ENCODE data around the gene TMCO6. TPM values are rescaled to one million over a fixed set of nuclear protein-coding genes. Genes with fewer than 3 reads are reported as not detected.
"Not testable (repeated sequence)": the region's sequence is repeated elsewhere in the genome, so short reads cannot be mapped to it uniquely, and the experiment has no call there.

Gene TMCO6
- polyA plus RNA-seq (2011; rRNA removed) (4.8 and 7.5 TPM in 2 replicates), polyA minus RNA-seq (2011; rRNA and poly(A)+ RNA removed) (3.2 and 7.0 TPM in 2 replicates)

DNA sequence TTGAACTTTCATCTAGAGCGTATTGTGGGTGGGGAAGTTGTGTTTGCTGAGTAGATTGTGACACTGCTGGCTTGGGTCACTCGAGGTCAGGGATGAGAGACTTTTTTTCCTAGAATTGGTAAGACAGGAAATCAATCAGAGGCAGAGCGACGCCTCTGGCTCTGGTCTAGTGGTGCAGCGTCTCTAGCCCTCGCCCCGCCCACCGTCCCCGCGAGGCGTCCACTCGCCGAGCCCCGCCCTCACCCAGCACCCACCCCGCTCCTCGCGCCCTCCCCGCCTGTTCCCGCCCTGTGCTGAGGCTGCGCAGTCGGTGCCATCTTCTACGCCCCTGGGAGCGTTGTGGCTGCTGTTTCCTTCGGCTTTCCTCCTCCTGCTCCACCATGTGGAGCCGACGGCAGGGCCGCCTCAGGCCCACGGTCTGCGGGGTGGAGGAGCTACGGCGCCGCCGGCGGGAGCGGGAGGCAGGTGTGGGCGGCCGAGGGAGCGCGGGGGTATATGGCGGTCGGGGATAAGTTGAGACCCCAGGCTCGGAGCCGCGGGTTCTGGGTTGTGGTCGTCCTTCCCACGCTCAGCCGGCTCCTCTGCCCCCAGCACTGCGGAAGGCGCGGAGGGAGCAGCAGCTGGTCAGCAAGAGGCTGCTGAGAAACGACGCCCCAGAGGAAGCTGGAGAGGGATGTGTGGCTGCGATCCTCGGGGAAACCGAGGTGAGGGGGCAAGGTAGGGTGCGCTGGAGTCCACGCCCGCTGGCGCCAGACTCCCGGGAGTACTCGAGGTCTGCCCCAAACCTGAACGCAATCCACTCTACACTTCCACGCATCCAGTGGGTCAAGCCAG, at the start of gene TMCO6:
Gene TMCO6, plus strand, starts transcription at position 304 of the 834 bp plus-strand sequence. Its CDS starts 77 bp downstream, at position 381.
- Histone ChIP-seq H3K4me3 (ENCODE audit: low read depth, low read length) (peak within 1 kb of the TSS; percentile 62), H3K27me3 (ENCODE audit: control insufficient read depth, insufficient read depth, low read length) (no peaks in the 10 kb centered on the region), H3K36me3 (ENCODE audit: control insufficient read depth, insufficient read depth, low read length) (peaks cover 6% of the 10 kb centered on the region)
- POLR2A ChIA-PET: no interaction called here
- CTCF ChIA-PET: interaction anchor here (0.6 to 1.5 kb wide), 12 partner anchors 9 to 276 kb away, joined by 3 to 8 read pairs (median 3); partner anchors contain the start of genes EIF4EBP3, IK and NDUFA2
- DNase-seq (ENCODE audit: low read depth): peak; percentile 61
- TF ChIP-seq CTCF (IDR thresholded peaks at IDR 0.05; ENCODE audit: insufficient read depth, low read depth, low read length): peak; percentile 68

GRCh38 chr5:140590861-140591260, 48.4 kb upstream of the TMCO6 start:
- Histone ChIP-seq H3K36me3 (ENCODE audit: control insufficient read depth, insufficient read depth, low read length) (no peaks in the 10 kb centered on the region), H3K27me3 (ENCODE audit: control insufficient read depth, insufficient read depth, low read length) (no peaks in the 10 kb centered on the region; the same call in 1 of the 2 replicates), H3K4me3 (ENCODE audit: low read depth, low read length) (no peak overlapping the region)
- POLR2A ChIA-PET: no interaction called here
- DNase-seq (ENCODE audit: low read depth): no peak
- TF ChIP-seq CTCF (IDR thresholded peaks at IDR 0.05; ENCODE audit: insufficient read depth, low read depth, low read length): no peak
- CTCF ChIA-PET: no interaction called here

DNA sequence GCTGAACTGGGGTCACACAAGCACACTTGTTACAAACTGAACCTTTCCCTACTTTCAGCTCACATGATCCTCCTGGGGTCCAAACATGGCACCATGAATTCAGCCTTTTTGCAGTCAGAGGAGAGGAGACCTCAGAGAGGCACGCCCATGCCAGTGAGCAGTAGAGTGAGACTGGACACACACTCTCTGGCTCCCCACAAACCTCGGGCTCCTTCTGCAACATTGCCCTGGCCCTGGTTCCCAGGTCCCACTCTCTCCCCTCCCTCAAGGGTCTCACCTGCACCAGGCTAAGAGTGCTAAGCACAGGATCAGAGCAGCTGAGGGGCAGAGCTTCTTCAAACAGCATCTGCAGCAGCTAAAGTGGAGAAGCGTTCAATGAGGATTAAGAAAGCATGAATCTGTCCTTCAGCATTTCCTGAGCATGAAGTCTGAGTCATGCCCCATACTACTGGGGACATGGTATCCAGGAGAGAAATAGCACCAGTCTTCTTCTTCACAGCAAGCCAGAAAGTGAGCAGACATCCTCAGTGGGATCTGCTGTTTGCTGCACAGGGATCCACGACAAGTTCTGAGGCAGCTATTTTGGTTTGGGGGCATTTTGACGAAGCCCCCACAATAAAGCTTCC, 47.4 kb upstream of the TMCO6 start:
- Histone ChIP-seq H3K36me3 (ENCODE audit: control insufficient read depth, insufficient read depth, low read length) (no peaks in the 10 kb centered on the region), H3K4me3 (ENCODE audit: low read depth, low read length) (no peak overlapping the region), H3K27me3 (ENCODE audit: control insufficient read depth, insufficient read depth, low read length) (peaks cover 1% of the 10 kb centered on the region; the same call in 1 of the 2 replicates)
- POLR2A ChIA-PET: no interaction called here
- no peak for DNase-seq (ENCODE audit: low read depth)
- no peak for TF ChIP-seq CTCF (IDR thresholded peaks at IDR 0.05; ENCODE audit: insufficient read depth, low read depth, low read length)
- CTCF ChIA-PET: interaction anchor here (1.0 kb wide), 1 partner anchor 32 kb away, joined by 3 read pairs; no protein-coding TSS in a partner anchor

DNA sequence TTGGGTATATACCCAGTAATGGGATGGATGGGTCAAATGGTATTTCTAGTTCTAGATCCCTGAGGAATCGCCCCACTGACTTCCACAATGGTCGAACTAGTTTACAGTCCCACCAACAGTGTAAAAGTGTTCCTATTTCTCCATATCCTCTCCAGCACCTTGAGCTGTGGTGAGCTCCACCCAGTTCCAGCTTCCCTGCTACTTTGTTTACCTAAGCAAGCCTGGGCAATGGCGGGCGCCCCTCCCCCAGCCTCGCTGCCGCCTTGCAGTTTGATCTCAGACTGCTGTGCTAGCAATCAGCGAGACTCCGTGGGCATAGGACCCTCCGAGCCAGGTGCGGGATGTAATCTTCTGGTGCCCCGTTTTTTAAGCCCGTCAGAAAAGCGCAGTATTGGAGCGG, 46.2 kb upstream of the TMCO6 start:
- H3K4me3 ChIP-seq (ENCODE audit: low read depth, low read length); H3K36me3 ChIP-seq (ENCODE audit: control insufficient read depth, insufficient read depth, low read length); DNase-seq (ENCODE audit: low read depth); POLR2A ChIA-PET; CTCF ChIA-PET; H3K27me3 ChIP-seq (ENCODE audit: control insufficient read depth, insufficient read depth, low read length): not testable (repeated sequence)

GRCh38 chr5:140594169-140594568, 45.1 kb upstream of the TMCO6 start:
- no peak for TF ChIP-seq CTCF (IDR thresholded peaks at IDR 0.05; ENCODE audit: insufficient read depth, low read depth, low read length)
- CTCF ChIA-PET: no interaction called here
- no peak for DNase-seq (ENCODE audit: low read depth)
- Histone ChIP-seq H3K36me3 (ENCODE audit: control insufficient read depth, insufficient read depth, low read length) (no peaks in the 10 kb centered on the region), H3K27me3 (ENCODE audit: control insufficient read depth, insufficient read depth, low read length) (peaks cover 3% of the 10 kb centered on the region), H3K4me3 (ENCODE audit: low read depth, low read length) (no peak overlapping the region)
- POLR2A ChIA-PET: no interaction called here

Data from BJ (cell line).